K562 (cell line): ENCODE data around the gene NUP107. TPM values are rescaled to one million over a fixed set of nuclear protein-coding genes. Genes with fewer than 3 reads are reported as not detected.

Experiments
- ATF4 ChIP-seq: fragments of 450-650 bp; formaldehyde crosslinking; IDR thresholded peaks from 2 replicates; pipeline ENCODE4 v1.4.0; 2022; ENCODE audit warnings: mild to moderate bottlenecking, moderate library complexity
- ATF6 ChIP-seq: sonication (generic); formaldehyde crosslinking; IDR thresholded peaks from 2 replicates; pipeline ENCODE4 v1.4.0; 2020; ENCODE audit warnings: mild to moderate bottlenecking, missing genetic modification reagents
- C11orf30 ChIP-seq: fragments of 450-650 bp; IDR thresholded peaks from 2 replicates; pipeline ENCODE4 v1.6.1; 2016; ENCODE audit warnings: low read depth, mild to moderate bottlenecking
- CXXC5 ChIP-seq: fragments of 250-450 bp; sonication (Bioruptor Pico); IDR thresholded peaks from 2 replicates; pipeline ENCODE4 v1.8.0; 2022; ENCODE audit warnings: inconsistent platforms, mild to moderate bottlenecking, moderate library complexity
- ILK ChIP-seq: fragments of 450-650 bp; IDR thresholded peaks from 2 replicates; pipeline ENCODE4 v1.6.1; 2016; ENCODE audit warnings: missing genetic modification characterization, low read depth, mild to moderate bottlenecking, missing compliant biosample characterization, moderate library complexity, borderline replicate concordance
- MAFF ChIP-seq: IDR thresholded peaks from 2 replicates; pipeline ENCODE4 v1.6.1; 2012; ENCODE audit warnings: low read length, improper control_type of control experiment
- MCM7 ChIP-seq, 2 experiments: fragments of 450-650 bp; IDR thresholded peaks; 2 replicates each; pipeline ENCODE4 v1.6.1; 2016 to 2018
- MTA1 ChIP-seq: fragments of 450-650 bp; IDR thresholded peaks from 2 replicates; pipeline ENCODE4 v1.6.1; 2017; ENCODE audit warnings: borderline replicate concordance
- MXD1 ChIP-seq: fragments of 250-450 bp; sonication (Bioruptor Pico); IDR thresholded peaks from 2 replicates; pipeline ENCODE4 v1.8.0; 2021; ENCODE audit warnings: borderline replicate concordance, mild to moderate bottlenecking, moderate library complexity; ENCODE audit not compliant: poor library complexity, severe bottlenecking
- NBN ChIP-seq: fragments of 450-650 bp; IDR thresholded peaks from 2 replicates; pipeline ENCODE4 v1.6.1; 2016; ENCODE audit warnings: low read depth, mild to moderate bottlenecking
- NR2C1 ChIP-seq, 2 experiments: fragments of 450-650 bp; IDR thresholded peaks; 2 replicates each; pipeline ENCODE4 v1.6.1; 2017; ENCODE audit warnings: mild to moderate bottlenecking in 2 of 2, antibody characterized with exemption in 1 of 2, inconsistent platforms in 1 of 2, missing compliant biosample characterization in 1 of 2, missing genetic modification characterization in 1 of 2
- PATZ1 ChIP-seq: fragments of 250-450 bp; sonication (Bioruptor Pico); IDR thresholded peaks from 2 replicates; pipeline ENCODE4 v1.5.0; 2020; ENCODE audit warnings: mild to moderate bottlenecking, borderline replicate concordance
- POLR3G ChIP-seq: IDR thresholded peaks from 2 replicates; pipeline ENCODE4 v1.6.1; 2011; ENCODE audit not compliant: insufficient read length, insufficient replicate concordance; ENCODE audit errors: extremely low read depth
- PTRF ChIP-seq: fragments of 450-650 bp; IDR thresholded peaks from 2 replicates; pipeline ENCODE4 v1.6.1; 2016; ENCODE audit warnings: mild to moderate bottlenecking, missing genetic modification characterization, missing compliant biosample characterization
- RBBP5 ChIP-seq: fragments of 200-600 bp; sonication (generic); IDR thresholded peaks from 2 replicates; pipeline ENCODE4 v1.6.1; 2012; ENCODE audit warnings: borderline replicate concordance, mild to moderate bottlenecking, low read length, control low read depth, inconsistent platforms; ENCODE audit not compliant: insufficient read depth, poor library complexity, severe bottlenecking
- RBM25 ChIP-seq: fragments of 200-400 bp; formaldehyde crosslinking; IDR thresholded peaks from 2 replicates; pipeline ENCODE4 v1.6.1; 2018; ENCODE audit warnings: low read length, low read depth, moderate library complexity; ENCODE audit not compliant: severe bottlenecking
- SNIP1 ChIP-seq: fragments of 450-650 bp; IDR thresholded peaks from 2 replicates; pipeline ENCODE4 v1.7.1; 2017; ENCODE audit warnings: low read depth, mild to moderate bottlenecking
- SREBF2 ChIP-seq: sonication (generic); formaldehyde crosslinking; IDR thresholded peaks from 2 replicates; pipeline ENCODE4 v1.4.0; 2020; ENCODE audit warnings: mild to moderate bottlenecking, missing genetic modification reagents
- WHSC1 ChIP-seq: IDR thresholded peaks from one replicate; pipeline ENCODE4 v1.6.1; 2012; ENCODE audit warnings: low read length, control low read depth, inconsistent platforms
- ZKSCAN1 ChIP-seq: fragments of 150-350 bp; IDR thresholded peaks from 2 replicates; pipeline ENCODE4 v1.6.1; 2016; ENCODE audit warnings: low read depth, low read length
- ZSCAN32 ChIP-seq: fragments of 450-650 bp; formaldehyde crosslinking; IDR thresholded peaks from 2 replicates; pipeline ENCODE4 v1.4.0; 2020; ENCODE audit warnings: mild to moderate bottlenecking, moderate library complexity
- polyA plus RNA-seq, 8 experiments: library from polyadenylated mRNA; depleted of rRNA in 4 of 8; stranded (reverse) in 5 of 8; unstranded in 3 of 8; fragments of >200 nt; fragmentation: Nextera tagmentation in 2 of 8; fragmentation: Illumina TruSeq in 1 of 8; extraction: Ambion mirVana in 2 of 8; extraction: Trizol in 1 of 8; gene quantifications; 2 replicates each; pipeline versions ENCODE4 v1.2.1 to v1.2.3, GENCODE V29; 2011 to 2014; ENCODE audit warnings: inconsistent platforms in 1 of 8, missing spikeins in 1 of 8
- total RNA-seq, 7 experiments: library from RNA; depleted of rRNA in 6 of 7; stranded (reverse); fragments of >200 nt in 6 of 7; fragmentation: Illumina TruSeq in 2 of 7; extraction: Trizol in 2 of 7; gene quantifications; 2 replicates each; pipeline versions ENCODE4 v1.2.1 to v1.2.3, GENCODE V29; 2011 to 2021; ENCODE audit warnings: low replicate concordance in 1 of 7

Gene NUP107
- total and polyA plus RNA-seq, 9 of the 15 experiments (the other 6 are each of a cell fraction or from before 2014, with no cell fraction given), result 129 to 277 (median 199) TPM

- TF ChIP-seq ZSCAN32 (no peak), WHSC1 (no peak), NR2C1 (IDR thresholded peaks at IDR 0.05) (no peak), NR2C1 (tag; IDR thresholded peaks at IDR 0.05) (no peak), RBBP5 (peak; percentile 3), NBN (no peak), MCM7 (IDR thresholded peaks at IDR 0.05) (no peak), RBM25 (no peak), C11orf30 (no peak), MTA1 (no peak; the same call in 1 of the 2 replicates), ATF4 (CRISPR knock-in tag) (no peak), POLR3G (no peak), SNIP1 (no peak), SREBF2 (CRISPR knock-in tag) (no peak), MXD1 (no peak), ZKSCAN1 (no peak), PATZ1 (no peak), CXXC5 (CRISPR knock-in tag) (no peak), MAFF (no peak), PTRF (no peak), ATF6 (CRISPR knock-in tag) (no peak), ILK (tag) (no peak)
Measured at GRCh38 chr12:68746572-68747180, 59.9 kb downstream of the NUP107 start (continued).
